ENCODE data around the gene CCNL2.
"Not testable (repeated sequence)": the region's sequence is repeated elsewhere in the genome, so short reads cannot be mapped to it uniquely, and the experiment has no call there.

The CCNL2 gene

GRCh38 chr1:1399187-1399871 lies at the start of gene CCNL2:
CCNL2 (minus strand) TSS chr1:1399335; CDS start chr1:1399306, 29 bp downstream.
- peak; percentile 94 for DNase-seq (ENCODE audit: low spot score)

DNA sequence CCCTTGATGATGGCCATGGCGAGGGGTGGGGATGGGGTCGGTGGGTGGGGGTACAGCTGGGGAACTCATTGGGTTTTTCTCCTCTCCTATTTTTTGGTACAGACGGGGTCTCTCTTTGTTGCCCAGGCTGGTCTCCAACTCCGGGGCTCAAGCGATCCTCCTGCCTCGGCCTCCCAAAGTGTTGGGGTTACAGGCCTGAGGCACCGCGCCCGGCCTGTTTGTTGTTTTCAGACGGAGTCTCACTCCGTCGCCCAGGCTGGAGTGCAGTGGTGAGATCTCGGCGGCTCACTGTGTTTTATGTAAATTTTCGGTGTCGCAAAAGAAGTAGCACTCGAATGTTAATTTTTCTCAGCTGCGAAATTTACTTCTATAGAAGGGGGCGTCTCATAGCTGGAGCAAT lies 47.5 kb upstream of the CCNL2 start:
- not testable (repeated sequence) for DNase-seq (ENCODE audit: low spot score)

DNA sequence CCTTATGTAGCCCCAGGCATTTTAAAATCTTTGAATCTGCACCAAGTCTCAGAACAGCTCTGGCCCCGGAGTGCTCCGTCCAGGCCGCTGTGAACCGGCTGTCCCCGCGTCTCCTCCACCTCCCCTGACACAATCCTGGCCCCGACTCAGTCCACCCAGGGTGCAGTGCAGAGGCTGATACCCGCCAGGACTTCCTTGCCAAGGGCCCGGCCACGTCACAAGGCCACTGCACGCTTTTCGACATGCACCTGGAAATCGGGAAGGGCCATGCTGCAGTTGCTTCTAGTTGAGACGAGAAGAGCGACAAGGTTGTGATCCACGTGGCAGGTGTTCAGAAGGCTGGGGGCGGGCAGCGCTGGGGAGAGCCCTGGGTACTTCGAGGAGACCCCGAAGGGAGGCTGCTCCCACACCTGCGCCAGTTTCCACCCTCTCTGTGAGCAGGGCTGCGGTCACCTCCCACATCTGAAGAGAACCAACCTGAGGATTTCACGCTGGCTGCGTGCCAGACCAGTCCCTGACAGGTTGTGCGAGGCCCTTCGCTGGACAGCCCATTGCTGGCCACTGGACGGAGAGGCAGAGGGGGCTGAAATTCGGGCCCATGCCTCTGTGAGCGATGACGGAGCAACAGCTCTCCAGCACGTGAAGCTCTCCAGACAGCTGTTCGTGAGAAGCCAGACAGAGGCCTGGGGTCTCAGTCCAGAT lies 43.1 kb upstream of the CCNL2 start:
- no peak for DNase-seq (ENCODE audit: low spot score)

GRCh38 chr1:1441002-1441888 lies 42.1 kb upstream of the CCNL2 start:
- DNase-seq (ENCODE audit: low spot score), result no peak

DNA sequence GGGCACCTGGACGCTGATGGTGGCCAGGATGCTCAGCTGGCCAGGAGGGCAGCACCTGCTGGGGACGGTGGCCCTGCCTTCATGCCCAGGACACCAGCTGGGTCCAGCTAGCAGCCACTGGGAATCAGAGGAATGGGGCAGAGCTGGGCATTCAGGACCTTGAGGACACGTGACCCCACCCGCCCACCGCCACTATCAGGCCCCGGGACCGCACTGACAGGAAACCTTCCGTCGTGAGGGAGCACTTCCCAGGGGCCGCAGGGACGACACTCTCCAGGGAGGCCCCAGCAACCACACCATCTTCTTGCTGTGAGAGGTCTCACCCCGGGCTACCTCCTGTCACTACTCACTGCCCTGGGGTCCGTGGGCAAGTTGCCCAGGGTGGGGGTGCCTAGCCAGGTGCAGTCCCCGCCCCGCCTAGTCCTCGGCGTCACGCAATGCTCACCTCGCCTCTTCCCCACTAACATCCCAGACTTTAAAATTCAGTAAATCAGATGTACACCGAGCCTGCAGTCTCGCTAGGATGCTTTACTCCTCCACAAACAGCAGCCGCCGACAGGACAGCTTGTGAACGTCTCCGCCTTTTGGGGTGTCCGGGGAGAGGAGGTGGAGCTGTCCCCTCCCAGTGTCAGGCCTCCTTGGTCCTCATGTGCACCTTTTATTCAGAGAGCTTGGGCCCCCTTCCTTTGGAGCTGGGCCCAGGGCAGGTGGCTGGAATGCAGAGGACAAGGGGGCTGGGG lies 41.3 kb upstream of the CCNL2 start:
- DNase-seq (ENCODE audit: low spot score), result no peak

DNA sequence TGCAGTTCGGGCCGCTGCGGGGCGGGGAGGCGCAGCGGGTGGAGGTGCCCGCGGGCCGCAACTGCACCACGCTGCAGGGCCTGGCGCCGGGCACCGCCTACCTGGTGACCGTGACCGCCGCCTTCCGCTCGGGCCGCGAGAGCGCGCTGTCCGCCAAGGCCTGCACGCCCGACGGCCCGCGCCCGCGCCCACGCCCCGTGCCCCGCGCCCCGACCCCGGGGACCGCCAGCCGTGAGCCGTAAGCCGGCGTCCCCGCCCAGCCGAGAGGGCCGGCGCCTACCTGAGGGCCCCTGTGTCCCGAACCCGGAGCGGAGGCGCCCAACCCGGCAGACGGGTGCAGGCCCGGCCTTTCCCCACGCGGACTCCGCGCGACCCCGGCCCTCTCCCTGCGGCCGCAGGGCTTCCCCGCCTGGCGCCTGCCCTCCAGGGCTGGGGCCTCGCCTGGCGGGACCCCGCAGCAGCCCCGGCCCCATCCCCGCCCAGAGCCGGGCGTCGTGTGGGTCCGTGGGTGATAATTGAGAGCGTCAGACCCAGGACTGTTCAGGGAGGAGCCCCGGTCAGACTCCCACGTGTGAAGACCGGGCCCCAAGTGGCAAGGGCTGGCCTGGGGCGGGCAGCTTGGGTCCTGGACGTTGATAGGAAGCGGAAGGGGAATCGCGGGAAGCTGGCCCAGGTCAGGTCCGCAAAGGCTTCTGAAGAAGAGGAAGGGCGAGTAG lies 40.6 kb upstream of the CCNL2 start:
- no peak for DNase-seq (ENCODE audit: low spot score)

- DNase-seq (ENCODE audit: low spot score), result no peak
Observed at GRCh38 chr1:1438531-1439381, 39.6 kb upstream of the CCNL2 start.

DNA sequence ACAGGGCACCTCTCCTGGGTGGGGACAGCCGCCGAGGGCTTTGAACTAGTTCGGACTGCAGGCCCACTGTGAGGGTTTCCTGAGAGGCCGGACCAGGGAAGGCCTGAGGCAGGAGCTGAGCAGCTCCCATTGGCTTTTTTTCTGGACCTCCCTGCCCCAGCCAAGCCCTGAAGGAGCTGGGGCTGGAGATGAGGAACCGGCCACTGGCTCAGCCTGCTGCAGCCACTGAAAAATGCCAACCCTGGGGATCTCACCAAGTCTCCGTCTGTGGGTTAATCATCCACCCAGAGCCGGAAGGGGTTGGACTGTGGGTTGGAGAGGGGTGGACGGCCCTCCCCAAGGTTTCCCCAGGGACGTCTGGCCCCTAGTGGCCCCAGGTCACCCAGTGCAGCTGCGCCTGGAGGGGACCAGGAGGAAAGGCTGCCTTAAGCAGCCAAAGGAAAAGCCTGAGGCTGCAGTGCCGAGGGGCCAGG lies 38.8 kb upstream of the CCNL2 start:
- no peak for DNase-seq (ENCODE audit: low spot score)

DNA sequence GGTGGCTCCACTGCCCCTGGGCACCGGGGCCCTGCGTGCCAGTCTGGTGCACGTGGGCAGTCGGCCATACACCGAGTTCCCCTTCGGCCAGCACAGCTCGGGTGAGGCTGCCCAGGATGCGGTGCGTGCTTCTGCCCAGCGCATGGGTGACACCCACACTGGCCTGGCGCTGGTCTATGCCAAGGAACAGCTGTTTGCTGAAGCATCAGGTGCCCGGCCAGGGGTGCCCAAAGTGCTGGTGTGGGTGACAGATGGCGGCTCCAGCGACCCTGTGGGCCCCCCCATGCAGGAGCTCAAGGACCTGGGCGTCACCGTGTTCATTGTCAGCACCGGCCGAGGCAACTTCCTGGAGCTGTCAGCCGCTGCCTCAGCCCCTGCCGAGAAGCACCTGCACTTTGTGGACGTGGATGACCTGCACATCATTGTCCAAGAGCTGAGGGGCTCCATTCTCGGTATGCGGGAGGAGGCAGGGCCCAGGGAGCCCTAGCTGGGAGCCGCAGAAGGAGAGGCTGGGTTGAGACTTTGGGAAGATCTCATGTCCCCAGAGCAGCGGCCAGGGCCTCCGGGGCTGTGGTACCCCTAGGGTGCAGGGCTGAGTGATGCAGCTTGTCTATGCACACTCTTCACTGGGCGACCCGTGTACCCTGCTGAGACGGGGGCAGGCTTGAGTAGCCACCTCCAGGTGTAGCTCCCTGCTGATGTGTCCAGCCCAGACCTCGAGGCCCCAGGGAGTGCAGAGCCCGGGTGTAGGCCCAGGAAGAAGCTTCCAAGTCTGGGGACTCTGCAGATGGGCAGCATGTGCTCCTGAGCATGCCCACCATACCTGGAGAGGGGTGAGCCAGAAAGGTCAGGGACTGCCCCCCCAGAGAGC lies 38.1 kb upstream of the CCNL2 start:
- DNase-seq (ENCODE audit: low spot score), result no peak

DNA sequence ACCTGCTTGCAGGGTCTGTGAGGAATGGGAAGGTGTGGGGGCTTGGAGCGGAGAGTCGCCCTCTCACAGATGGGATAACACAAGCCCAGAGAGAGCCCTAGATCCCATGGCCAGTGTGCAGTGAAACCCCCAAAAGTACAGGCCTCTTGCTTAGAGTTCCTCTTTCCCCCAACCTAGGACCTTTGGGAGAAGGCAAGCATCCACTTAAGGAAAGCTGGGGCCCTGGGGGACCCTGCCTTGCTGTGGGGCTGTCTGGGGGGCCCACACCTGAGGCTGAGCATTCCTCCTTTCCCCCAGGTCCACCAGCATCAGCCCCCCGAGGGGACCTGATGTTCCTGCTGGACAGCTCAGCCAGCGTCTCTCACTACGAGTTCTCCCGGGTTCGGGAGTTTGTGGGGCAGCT lies 37.5 kb upstream of the CCNL2 start:
- no peak for DNase-seq (ENCODE audit: low spot score)

DNA sequence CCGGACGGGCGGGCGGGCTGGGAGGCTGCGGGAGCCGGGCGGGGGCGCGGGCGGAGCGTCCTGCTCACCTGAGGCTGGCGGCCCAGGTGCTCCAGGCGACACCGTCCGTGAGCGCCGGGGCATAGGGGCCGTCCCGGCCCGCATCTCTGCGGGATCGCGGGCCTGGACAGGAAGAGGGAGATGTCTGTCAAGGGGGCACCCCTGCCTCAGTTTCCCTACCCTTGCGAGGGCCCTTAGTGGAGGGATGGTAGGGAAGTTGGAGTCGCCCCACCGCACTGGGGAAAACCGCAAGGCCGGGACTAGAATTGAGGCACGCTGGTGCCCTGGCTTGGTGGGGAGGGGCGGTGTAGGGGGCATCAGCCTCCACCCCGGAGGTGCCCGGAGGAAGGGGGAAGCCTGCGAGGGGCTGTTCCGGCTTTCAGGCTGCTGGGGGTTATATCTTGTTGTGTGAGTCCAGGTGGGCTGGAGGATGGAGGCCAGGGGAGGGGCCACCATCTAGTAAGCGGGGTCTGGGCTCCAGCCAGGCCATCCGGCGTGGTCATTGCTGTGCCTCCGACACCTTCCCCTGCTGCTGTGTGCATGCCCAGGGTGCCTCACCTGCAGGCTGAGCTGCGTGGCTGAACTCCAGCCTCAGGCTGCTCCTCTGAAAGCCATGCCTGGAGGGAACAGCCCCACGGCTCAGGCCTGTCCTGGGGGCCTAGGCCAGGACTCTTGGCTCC lies 36.9 kb upstream of the CCNL2 start:
- no peak for DNase-seq (ENCODE audit: low spot score)

DNA sequence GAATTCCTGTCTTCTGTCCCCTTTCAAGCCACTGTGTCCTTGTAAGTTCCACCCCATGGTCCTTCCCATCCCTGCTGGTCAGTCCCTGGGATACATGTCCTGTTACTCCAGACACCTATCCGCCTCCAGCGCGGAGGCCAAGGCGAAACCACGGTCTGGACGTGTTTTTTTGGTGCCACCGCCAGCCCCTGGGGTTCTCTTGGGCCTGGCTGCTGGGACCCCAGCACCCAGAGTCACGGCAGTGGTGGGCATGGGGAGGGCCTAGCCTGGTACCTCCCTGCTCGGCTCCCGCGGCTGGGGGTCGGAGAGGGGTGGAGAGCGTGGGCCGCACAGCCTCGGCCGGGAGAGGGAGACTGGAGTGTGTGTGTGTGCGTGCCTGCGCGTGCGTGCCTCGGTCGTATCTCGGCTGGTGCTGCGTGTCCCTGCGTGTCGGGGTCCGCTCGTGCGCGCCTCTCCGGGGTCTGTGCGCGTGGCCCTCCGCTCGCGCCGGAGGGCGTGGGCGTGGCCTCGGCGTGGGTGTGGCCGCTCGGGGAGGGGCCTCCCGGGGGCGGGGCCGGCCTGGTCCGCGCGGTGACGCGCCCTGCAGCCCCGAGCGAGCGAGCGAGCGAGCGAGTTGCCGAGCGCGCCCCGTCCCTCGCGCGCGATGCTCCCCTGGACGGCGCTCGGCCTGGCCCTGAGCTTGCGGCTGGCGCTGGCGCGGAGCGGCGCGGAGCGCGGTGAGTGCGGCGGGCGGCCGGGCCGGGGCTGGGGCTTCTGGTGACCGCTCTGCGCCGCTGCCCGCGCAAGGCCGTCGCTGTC lies 36.2 kb upstream of the CCNL2 start, which contains the start of gene VWA1:
Gene VWA1 (plus strand): TSS at position 585 of the 798 bp plus-strand sequence. CDS start 59 bp downstream, at position 644.
- no peak for DNase-seq (ENCODE audit: low spot score)

GRCh38 chr1:1434824-1435105 lies 35.6 kb upstream of the CCNL2 start:
- DNase-seq (ENCODE audit: low spot score), result no peak

- DNase-seq (ENCODE audit: low spot score), result peak; percentile 74
Observed at GRCh38 chr1:1434131-1434823, 35.1 kb upstream of the CCNL2 start.

- no peak for DNase-seq (ENCODE audit: low spot score)
Observed at GRCh38 chr1:1433804-1434130, 34.6 kb upstream of the CCNL2 start.

DNA sequence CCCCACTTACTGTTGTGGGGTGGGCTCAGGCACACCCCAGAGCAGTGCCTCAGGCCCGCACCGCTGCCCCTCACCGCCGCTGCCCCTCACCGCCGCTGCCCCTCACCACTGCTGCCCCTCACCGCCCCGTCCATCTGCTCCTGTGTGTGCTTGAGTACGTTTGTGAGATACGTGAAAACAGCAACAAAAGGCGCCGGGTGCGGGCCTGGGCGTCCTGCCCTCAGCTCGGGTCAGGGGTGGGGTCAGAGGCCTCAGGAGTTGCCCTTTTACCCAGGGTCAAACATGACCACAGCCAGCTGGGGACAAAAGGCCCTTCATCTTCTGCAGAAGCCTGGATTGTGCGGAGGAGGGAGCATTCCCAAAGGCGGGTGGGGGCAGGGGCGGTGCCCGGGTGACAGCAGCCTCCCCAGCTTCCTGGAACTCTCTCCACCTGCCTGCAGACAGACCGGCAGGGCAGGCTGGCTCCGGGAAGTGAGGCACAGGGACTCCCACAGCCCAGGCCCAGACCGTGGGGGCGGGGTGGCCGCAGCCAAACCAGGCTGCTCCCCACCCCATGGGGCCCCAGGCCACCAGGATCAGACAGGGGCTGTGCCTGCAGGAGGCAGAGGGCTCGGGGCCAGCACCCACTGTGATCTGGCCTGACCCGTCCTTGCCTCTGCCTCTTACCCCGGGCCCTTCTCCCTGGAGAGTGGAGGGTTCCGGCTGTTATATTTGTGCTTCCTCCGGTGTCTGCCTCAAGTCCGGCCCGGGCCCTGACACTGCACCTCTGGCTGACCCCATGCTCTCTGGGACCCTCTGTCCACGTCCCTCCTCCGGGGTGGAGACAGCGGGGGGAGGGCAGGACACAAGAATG lies 34.0 kb upstream of the CCNL2 start:
- DNase-seq (ENCODE audit: low spot score), result peak; percentile 89
